CD4-positive, alpha-beta T cell treated with Interleukin-6 for 4 hours (primary cell): ENCODE results near the gene TXNDC12.

Source experiments
- DNase-seq: peaks from one replicate; pipeline ENCODE4 v3.0.0-alpha.2; 2020; ENCODE audit warnings: mixed read lengths

Gene TXNDC12

GRCh38 chr1:51990478-51990965, 64.5 kb downstream of the TXNDC12 start, which contains the start of gene RAB3B:
Gene RAB3B (minus strand): TSS chr1:51990700. CDS start chr1:51977117, 13,583 bp downstream.
- peak; percentile 86 for DNase-seq

GRCh38 chr1:51989582-51990477, 65.2 kb downstream of the TXNDC12 start:
- no peak for DNase-seq

GRCh38 chr1:51988254-51988653, 66.7 kb downstream of the TXNDC12 start:
- no peak for DNase-seq

GRCh38 chr1:51986718-51987117, 68.3 kb downstream of the TXNDC12 start:
- no peak for DNase-seq

GRCh38 chr1:51982161-51982560, 72.8 kb downstream of the TXNDC12 start:
- DNase-seq, result no peak

- no peak for DNase-seq
These were observed 73.4 kb downstream of the TXNDC12 start for GRCh38 chr1:51981555-51981954.

DNA sequence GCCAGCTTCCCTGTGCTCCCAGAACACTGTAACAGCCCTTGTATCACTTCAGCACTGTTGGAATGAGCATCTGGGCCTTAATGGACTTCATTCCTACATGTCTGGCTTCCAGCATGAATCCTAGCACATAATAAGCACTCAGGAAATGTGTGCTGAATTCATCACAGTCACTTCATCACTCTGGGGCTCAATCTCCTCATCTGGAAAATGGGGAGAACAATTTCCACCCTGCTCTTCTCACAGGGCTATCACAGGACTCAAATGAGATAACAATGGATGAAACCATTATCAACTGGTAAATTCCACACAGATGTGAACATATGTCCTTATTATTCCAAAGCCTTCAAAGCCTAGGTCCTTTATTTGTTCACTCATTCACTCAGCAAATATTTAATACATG, 76.9 kb downstream of the TXNDC12 start:
- no peak for DNase-seq

DNA sequence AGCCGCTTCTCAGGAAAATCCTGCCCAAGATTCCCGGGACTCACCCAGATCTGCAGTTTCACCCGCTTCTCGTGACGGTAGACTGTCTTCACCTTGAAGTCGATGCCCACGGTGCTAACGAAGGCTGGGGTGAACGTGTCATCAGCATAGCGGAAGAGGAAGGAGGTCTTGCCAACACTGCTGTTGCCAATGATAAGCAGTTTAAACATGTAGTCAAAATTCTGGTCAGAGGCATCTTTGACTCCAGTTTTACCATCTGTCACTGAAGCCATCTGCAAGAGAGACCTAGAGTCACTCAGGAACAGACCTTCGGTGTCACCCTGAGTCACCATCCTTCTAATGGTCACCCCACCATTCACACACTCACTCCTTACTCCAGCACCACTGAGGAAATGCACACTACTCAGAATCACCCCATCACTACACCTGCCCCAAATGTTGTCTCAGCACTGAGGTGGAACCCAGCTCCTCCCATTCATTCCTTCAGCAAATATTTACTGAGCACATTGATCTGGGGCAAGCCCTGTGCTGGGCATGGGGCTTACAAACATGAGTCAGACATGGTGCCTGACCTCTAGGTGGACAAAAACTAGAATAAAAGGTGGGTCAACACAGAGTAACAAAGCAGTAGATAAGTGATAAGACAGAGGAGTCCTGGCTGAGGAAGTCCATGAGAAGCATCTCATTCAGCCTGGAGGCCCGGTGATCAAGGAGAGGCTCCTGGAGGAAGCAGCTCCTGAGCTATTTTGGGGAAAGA, 78.0 kb downstream of the TXNDC12 start:
- DNase-seq, result no peak

- no peak for DNase-seq
These were observed 81.2 kb downstream of the TXNDC12 start for GRCh38 chr1:51973587-51974474.
